GM19328 (cell line): ENCODE measurements around the gene TSKS.
"Not testable (repeated sequence)": the region's sequence is repeated elsewhere in the genome, so short reads cannot be mapped to it uniquely, and the experiment has no call there.

Experiments
- ATAC-seq: cut with Tn5 transposase; IDR thresholded peaks from one replicate; pipeline ENCODE4 v1.9.1; 2021; ENCODE audit warnings: mild to moderate bottlenecking, moderate library complexity; ENCODE audit not compliant: unreplicated experiment

The TSKS gene

DNA sequence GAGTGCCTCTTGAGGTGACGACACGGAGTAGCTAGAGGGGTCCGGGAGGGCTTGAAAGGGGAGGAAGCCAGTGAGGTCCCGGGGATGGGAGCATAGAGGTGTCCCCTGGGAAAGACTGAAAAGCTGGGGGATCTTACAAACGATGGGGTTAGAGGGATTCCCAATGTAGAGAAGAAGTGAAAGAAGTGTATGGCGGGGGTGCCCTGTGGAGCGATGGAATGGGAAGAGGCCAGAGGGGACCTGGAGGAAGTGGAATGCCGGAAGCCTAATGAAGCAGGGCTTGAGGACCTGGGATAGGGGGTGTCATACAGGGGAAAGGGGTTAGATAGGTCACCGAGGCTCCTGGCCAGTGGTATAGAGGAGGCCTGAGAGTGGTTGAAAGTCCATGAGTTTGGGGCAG lies 4.3 kb upstream of the TSKS start:
- no peak for ATAC-seq

DNA sequence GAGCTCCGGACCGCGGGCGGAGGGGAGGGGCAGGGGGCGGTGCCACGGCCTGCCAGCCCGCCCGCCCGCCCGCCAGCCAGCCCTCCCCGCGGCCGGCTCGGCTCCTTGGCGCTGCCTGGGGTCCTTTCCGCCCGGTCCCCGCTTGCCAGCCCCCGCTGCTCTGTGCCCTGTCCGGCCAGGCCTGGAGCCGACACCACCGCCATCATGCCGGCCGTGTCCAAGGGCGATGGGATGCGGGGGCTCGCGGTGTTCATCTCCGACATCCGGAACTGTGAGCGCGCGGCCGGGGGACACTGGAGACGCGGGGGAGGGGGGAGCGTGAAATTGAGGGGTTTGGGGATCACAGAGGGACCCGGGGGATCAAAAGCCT lies 3.8 kb upstream of the TSKS start, which contains the start of gene AP2A1:
TSS of gene AP2A1 (plus strand) at position 72 of the 370 bp plus-strand sequence. CDS start at position 205, 133 bp downstream.
- ATAC-seq: no peak

DNA sequence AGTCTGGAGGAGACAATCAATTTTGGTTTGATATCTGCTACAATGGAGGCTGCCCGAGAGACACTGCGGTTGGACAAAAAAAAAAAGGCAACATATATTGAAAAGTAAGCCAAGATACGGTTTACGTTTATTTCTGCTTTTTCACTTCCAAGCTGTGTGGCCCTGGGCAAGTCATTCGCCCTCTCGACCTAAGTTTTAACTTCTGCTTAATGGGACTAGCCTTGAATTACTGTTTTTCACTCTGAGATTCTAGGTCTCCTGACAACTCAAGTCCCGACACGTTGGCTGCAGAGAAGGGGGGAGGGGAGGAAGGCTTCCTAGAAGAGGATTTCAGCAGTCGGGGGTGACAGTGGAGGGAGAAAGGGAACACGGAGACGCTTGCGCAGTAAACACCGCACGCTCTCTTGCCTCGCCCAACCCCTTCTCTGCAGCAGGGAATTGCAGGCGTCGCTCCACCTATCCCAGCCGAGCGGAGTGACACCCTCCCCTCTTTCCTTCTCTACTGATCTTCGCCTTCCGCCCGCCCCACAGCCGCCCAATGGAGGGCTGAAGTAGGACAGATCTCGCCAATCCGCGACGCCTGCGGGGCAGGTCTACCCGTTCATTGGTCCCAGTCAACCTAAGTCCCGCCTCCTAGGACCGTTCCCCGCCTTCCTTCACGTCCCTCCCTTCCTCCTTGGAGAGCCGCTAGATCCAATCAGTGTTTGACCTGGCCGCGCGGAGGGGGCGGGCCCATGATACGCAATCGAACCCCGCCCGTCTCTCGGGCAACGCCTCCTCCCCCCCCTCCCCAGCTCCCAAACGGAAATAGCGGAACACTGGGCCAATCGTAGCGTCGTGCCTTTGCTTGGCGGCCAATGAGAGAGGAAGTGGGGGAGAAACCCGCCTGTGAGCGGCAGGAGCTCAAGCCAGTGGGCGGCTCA lies 3.2 kb upstream of the TSKS start:
- ATAC-seq: peak; percentile 90

DNA sequence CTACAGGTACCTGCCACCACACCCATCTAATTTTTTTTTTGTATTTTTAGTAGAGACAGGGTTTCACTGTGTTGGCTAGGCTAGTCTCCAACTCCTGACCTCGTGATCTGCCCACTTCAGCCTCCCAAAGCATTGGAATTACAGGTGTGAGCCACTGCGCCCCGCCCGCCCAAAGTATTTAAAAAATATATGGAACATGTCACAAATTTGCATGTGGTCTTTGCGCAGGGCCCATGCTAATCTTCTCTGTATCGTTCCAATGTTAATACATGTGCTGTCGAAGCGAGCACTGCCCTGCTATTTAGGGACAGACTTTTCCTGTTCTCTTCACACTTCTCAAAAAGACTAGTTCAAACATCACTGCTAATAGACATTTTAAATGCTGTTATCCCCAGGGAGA lies 1.2 kb upstream of the TSKS start:
- ATAC-seq: no peak

DNA sequence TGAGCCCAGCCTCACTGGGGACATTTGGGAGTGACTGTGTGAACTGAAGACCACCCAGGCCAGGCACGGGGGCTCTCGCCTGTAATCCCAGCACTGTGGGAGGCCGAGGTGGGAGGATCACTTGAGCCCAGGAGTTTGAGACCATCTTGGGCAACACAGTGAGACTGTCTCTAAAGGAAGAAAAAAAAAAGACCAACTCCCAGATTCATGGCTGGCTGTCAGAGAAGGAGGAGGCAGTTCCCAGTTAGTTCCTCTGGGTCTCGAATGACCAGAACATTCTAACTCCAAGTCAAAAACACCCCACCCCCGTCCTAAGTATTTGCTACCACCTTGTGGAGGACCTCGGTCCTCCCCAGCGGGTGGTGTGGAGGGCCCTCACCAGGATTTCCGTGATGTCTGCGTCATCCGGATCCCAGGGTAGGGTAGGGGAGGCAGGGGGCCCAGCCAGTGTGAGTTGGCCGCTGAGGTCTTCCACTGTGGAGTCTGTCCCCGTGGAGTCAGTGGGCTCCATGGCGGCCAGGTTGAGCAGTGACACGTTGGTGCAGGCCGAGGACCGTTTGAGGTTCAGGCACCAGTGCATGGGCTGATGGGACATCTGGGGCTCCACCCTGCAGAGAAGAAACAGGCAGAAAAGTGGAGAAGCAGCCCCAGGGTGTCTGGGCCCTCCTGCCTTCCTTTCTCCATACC lies 1.3 kb downstream of the TSKS start:
- no peak for ATAC-seq

DNA sequence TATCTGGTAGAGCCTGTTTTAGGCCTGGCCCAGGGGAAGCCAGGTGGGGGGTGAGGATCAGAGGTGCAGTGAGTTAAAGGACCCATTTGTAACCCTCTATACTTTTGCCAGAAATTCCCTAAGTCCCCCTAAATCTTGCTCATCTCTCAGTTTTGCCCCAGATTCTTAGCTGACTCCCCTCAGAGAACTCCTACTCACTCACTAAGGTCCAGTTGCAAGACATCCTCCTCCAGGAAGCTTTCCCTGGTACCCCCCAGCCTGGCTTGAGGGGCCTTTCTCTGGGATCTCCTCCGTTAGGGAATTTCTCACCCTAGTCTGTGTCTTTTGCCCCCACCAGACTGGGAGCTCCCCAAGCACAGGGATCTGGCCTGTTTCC lies 1.9 kb downstream of the TSKS start:
- ATAC-seq: no peak

DNA sequence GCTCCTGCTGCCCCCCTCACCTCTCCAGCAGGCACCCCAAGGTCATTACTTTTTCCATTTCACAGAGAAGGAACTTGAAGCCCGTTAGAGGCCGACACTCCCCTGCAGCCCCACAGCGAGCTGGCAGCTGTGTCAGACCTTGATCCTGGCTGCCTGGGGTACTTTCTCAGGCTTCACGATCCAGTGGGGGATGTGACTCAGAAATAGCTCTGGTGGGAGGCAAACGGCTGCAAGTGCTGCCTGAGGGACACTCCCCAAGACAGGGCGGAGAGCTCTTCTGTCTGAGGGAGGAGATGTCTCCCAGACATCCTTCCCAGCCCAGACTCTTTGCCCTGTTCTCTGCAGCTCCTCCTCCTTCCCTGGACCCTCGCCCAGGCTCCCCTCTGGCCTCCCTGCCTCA lies 4.8 kb downstream of the TSKS start:
- ATAC-seq: no peak

DNA sequence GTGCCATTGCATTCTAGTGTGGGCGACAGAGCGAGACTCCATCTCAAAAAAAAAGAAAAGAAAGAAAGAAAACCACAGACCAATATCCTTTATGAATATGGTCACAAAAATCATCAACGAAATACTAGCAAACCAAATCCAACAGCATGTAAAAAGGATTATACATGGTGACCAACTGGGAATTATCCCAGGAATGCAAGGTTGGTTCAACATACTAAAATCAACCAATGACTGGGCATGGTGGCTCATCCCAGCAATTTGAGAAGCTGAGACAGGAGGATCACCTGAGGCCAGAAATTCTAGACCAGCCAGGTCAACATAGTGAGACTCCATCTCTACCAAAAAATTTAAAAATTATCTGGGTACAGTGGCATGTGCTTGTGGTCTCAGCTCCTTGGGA lies 7.2 kb downstream of the TSKS start:
- ATAC-seq: no peak

GRCh38 chr19:49752701-49753100 lies 10.4 kb downstream of the TSKS start:
- ATAC-seq: no peak

DNA sequence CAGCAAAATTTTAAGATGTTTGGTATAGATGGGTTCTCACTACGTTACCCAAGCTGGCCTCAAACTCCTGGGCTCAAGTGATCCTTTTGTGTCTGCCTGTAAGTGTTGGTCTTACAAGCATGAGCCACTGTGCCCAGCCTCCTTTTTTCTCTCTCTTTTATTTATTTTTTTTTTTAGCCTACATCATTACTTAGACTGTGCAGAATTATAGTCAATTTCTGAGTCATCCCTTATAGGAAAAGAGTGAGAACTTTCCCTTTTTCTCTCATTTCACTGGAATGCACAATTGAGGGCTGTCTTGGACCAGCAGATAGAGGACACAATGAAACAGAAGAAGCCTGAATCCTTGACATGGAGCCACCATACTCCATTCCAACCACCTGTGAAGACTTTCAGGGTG lies 13.3 kb downstream of the TSKS start:
- ATAC-seq: no peak

- ATAC-seq: no peak
Observed at GRCh38 chr19:49749055-49749716, 13.9 kb downstream of the TSKS start.

- ATAC-seq: no peak
Observed at GRCh38 chr19:49746206-49746958, 16.7 kb downstream of the TSKS start.

DNA sequence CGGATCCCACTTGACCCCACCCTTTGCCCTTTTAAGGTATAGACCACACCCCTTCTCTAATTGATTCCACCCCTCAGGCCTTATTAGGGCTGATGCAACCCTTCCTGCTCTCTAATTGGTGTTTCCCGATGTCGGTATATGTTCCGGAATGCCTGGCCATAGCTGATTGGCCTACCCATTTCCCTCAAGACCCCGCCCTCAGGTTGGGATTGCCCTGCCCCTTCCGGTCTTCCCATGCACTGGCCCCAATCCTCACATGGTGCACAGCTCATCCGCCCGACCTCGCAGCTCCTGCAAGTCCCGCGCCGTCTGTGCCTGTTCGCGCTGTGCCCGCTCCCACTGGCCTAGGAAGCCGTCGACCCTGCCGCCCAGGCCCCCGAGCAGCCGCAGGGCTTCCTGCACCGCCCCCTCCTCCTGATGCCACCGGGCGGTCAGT lies 18.1 kb downstream of the TSKS start:
- ATAC-seq: no peak

DNA sequence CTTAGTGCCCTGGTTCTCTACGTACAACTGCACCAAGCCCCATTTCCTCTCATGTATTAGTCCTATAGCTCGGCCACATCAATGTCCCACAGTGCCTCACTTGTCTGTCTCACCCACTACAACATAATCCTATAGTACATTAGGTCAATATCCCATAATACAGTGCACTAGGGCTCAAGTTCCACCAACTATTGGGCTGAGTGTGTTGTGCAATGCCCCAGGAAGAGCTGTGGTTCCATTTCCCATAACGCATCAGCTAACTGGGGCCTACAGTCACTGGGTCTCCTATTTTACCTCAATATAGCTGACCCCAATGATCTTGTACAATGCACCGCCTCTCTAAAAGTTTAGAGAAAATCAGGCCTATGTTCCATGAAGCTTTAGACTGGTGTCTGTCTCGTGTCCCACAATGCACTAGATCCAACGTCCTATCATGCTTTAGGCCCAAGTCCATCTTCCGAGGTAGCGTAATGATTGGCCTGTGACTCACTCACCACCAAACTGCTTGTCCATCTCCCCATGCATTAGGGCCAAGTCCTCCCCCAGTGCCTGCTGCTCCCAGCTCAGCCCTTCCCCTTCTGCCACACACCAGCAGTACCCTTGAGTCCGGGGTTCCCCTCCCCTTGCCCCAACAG lies 21.8 kb downstream of the TSKS start:
- no peak for ATAC-seq

GRCh38 chr19:49739933-49740332 lies 23.2 kb downstream of the TSKS start:
- no peak for ATAC-seq

DNA sequence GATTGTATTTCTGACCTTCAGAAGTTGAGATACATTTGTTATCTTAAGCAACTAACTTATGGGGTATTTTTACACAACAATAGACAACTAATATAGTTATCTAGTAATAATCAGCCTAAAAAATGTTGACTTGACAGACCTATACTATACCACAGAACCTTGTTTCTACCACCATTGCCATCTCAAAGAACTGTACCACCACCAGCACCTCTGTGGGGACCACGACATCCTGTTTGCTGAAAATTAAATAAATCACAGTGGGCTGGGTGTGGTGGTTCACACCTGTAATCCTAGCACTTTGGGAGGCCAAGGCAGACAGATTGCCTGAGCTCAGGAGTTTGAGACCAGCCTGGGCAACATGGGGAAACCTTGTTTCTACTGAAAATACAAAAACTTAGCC lies 24.0 kb downstream of the TSKS start:
- ATAC-seq: no peak

GRCh38 chr19:49738268-49738667 lies 24.8 kb downstream of the TSKS start:
- no peak for ATAC-seq

DNA sequence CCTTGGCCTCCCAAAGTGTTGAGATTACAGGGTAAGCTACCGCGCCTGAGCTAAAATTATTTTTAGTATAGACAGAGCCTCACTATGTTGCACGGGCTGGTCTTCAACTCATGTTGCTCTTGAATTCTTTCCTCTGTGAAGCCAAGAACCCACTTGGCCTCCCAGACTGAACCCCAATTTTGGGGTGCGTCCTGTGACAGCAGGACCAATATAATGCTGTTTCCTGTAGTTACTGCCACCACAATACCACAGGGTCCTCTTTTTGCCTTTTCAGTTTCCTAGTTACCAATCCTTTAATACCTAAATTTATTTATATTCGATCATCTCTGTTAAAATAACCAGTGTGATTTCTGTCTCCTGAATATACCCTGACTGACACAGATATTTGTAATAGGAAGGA lies 32.9 kb downstream of the TSKS start:
- ATAC-seq: no peak

DNA sequence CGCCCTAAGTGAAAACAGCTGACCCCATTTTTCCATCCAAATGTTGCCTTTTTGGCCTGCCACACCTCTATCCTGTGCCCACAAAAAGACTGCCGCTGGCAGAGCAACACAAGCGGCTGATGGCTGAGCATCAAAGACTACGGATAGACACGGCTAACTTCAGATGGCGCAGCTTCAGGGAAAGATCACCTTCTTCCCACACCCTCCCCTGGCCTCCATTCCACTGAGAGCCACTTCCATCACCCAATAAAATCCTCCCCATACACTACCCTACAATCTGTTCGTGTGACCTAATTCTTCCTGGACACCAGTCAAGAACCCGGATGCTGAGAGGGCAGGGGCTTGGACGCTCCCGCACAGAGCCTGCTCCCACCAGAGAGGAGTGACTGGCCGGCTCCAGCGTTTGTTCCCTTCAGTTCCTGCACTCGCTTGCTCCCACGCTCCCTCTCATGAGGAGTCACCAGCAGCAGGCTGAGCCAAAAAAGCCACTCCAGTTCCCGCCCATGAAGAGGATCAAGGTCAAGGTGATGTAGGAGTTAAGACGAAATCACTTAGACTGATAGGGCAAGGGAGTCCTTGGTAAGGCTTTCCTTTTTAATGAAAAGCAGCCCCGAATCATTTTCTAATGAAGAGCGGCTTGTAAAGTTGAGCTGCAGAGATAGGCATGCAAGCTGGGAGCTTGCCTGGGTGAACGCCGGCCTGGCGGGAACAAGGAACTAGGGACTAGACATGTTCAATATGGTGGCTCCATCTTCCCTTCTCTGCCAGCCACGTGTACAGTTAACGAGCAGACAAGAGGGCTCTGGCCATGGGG lies 35.7 kb downstream of the TSKS start:
- ATAC-seq: no peak

DNA sequence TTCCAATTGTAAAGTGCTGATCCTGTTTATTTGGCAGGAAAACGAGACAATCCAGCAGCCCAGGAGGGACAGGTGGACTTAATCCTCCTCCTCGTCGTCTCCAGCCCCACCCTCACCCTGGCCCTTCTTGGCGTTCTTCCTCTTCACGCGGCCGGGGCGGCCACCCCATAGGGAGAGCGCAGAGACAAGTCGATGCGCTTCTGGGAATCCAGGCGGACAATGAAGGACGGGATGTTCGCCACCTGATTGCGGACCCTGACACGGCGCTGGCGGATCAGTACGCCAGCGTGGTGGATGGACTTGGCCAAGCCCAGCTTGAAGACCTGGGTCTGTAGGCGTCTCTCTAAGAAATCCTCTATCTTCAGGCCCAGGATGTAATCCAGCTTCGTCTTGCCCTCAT lies 43.7 kb downstream of the TSKS start:
- not testable (repeated sequence) for ATAC-seq
